Activated T-helper 1 cell treated with anti-CD3 and anti-CD28 coated beads, Interleukin-2, amount 50 U/mL, for 16 hours (primary cell): ENCODE data around the gene CCM2.

Source experiments
- DNase-seq, 2 donors: peaks; one replicate each; pipeline ENCODE4 v3.0.0-alpha.2; 2020; ENCODE audit warnings: low read depth in 1 of 2, low spot score in 1 of 2

Gene CCM2

GRCh38 chr7:44969049-44969700 is 30.8 kb upstream of the CCM2 start:
- DNase-seq = no peak

GRCh38 chr7:44969701-44970522 is 30.1 kb upstream of the CCM2 start:
- DNase-seq = no peak

- no peak for DNase-seq
Measured at GRCh38 chr7:44970523-44971051, 29.4 kb upstream of the CCM2 start.

- DNase-seq = no peak
Measured at GRCh38 chr7:44971188-44971901, 28.7 kb upstream of the CCM2 start.

- DNase-seq = no peak
Measured at GRCh38 chr7:44971902-44972441, 28.0 kb upstream of the CCM2 start.

- no peak for DNase-seq
Measured at GRCh38 chr7:44972562-44972961, 27.4 kb upstream of the CCM2 start.

GRCh38 chr7:44973610-44974401 is 26.2 kb upstream of the CCM2 start:
- peak in 1 of 2 donors; percentile 32 for DNase-seq

- no peak for DNase-seq
Measured at GRCh38 chr7:44974549-44974948, 25.5 kb upstream of the CCM2 start.

- no peak for DNase-seq
Measured at GRCh38 chr7:44975331-44976039, 24.5 kb upstream of the CCM2 start.

GRCh38 chr7:44976040-44976745 is 23.8 kb upstream of the CCM2 start:
- DNase-seq = no peak

GRCh38 chr7:44976746-44977196 is 23.2 kb upstream of the CCM2 start:
- no peak for DNase-seq

- DNase-seq = peak; percentile 55 to 57
Measured at GRCh38 chr7:44977304-44977958, 22.6 kb upstream of the CCM2 start.

- no peak for DNase-seq
Measured at GRCh38 chr7:44977959-44978335, 22.1 kb upstream of the CCM2 start.

GRCh38 chr7:44978511-44979366 is 21.3 kb upstream of the CCM2 start, which contains the start of gene MYO1G:
MYO1G (minus strand) TSS chr7:44979015; CDS start chr7:44978961, 54 bp downstream.
- DNase-seq = peak; percentile 74 to 75

- no peak for DNase-seq
Measured at GRCh38 chr7:44979481-44980392, 20.3 kb upstream of the CCM2 start.

- peak in 1 of 2 donors; percentile 59 for DNase-seq
Measured at GRCh38 chr7:44980393-44981034, 19.5 kb upstream of the CCM2 start.
